Endothelial cell of umbilical vein (primary cell): ENCODE data around the gene NUP62. TPM values are rescaled to one million over a fixed set of nuclear protein-coding genes. Genes with fewer than 3 reads are reported as not detected.

Experiments
- BruUV-seq: library from RNA; stranded (reverse); fragments of 400-500 nt; replicated peaks from 2 replicates; lab custom pipeline; 2021; lab: Mats Ljungman, UMichigan
- CTCF ChIA-PET: fragments of 300-600, 350-600 bp; sonication (Branson Sonifier 250); formaldehyde crosslinking; loops from one replicate; lab custom pipeline; 2021; ENCODE audit warnings: antibody characterized with exemption, inconsistent platforms; lab: Charles Lee
- POLR2A ChIA-PET: fragments of 300-600, 350-600 bp; sonication (Branson Sonifier 250); formaldehyde crosslinking; loops from one replicate; lab custom pipeline; 2021; ENCODE audit warnings: antibody characterized with exemption, inconsistent platforms; lab: Charles Lee
- DNase-seq: peaks from one replicate; pipeline ENCODE4 v3.0.0-alpha.2; 2011; ENCODE audit warnings: low read depth, low spot score
- FAIRE-seq: peaks from 2 replicates; lab custom pipeline; 2011; peaks lifted over from hg19 to GRCh38; lab: Jason Lieb, UNC
- H2AFZ ChIP-seq: 2 replicates; pipeline ENCODE4 v1.6.0; 2012; ENCODE audit warnings: low read depth, low read length, control low read depth, inconsistent platforms
- H3K27ac ChIP-seq: 2 replicates; pipeline ENCODE4 v1.5.1; 2011; ENCODE audit warnings: low read depth, mild to moderate bottlenecking, control low read depth, low read length, moderate library complexity; ENCODE audit not compliant: insufficient read depth
- H3K27me3 ChIP-seq, 2 experiments: 2 replicates each; pipeline versions ENCODE4 v1.6.0 to v1.6.1; 2011; ENCODE audit warnings: low read length in 2 of 2, mixed read lengths in 1 of 2; ENCODE audit not compliant: control insufficient read depth in 2 of 2, insufficient read depth in 2 of 2
- H3K36me3 ChIP-seq, 2 experiments: 2 replicates in 1 of 2; 3 replicates in 1 of 2; pipeline ENCODE4 v1.5.1; 2011; ENCODE audit warnings: low read length in 2 of 2, mild to moderate bottlenecking in 1 of 2, moderate library complexity in 1 of 2; ENCODE audit not compliant: control insufficient read depth in 2 of 2, insufficient read depth in 2 of 2; ENCODE audit errors: extremely low read depth in 1 of 2
- H3K4me1 ChIP-seq: 3 replicates; pipeline ENCODE4 v1.5.1; 2011; ENCODE audit warnings: mild to moderate bottlenecking, low read length; ENCODE audit not compliant: control insufficient read depth, insufficient read depth; ENCODE audit errors: extremely low read depth
- H3K4me2 ChIP-seq: 2 replicates; pipeline ENCODE4 v1.6.1; 2011; ENCODE audit warnings: low read length, control low read depth, mixed read lengths; ENCODE audit not compliant: insufficient read depth
- H3K4me3 ChIP-seq, 3 experiments: fragments of 200-600 bp in 1 of 3; sonication (generic), shearing (Covaris generic) in 1 of 3; replicated peaks in 1 of 3; 2 replicates each; pipeline ENCODE4 v1.5.1; 2011 to 2016; ENCODE audit warnings: control low read depth in 3 of 3, low read length in 3 of 3, mild to moderate bottlenecking in 2 of 3, inconsistent platforms in 1 of 3, low read depth in 1 of 3, moderate library complexity in 1 of 3; ENCODE audit not compliant: insufficient read depth in 1 of 3
- H3K79me2 ChIP-seq: 2 replicates; pipeline ENCODE4 v1.6.0; 2012; ENCODE audit warnings: low read length, inconsistent platforms; ENCODE audit not compliant: control insufficient read depth, insufficient read depth
- H3K9ac ChIP-seq: replicated peaks from 2 replicates; pipeline ENCODE3; 2011; ENCODE audit warnings: low read length, control low read depth; ENCODE audit not compliant: insufficient read depth; ENCODE audit errors: extremely low read depth
- H3K9me1 ChIP-seq: replicated peaks from 3 replicates; pipeline ENCODE4 v1.6.0; 2011; ENCODE audit warnings: mild to moderate bottlenecking, low read length; ENCODE audit not compliant: control insufficient read depth, insufficient read depth; ENCODE audit errors: extremely low read depth
- H3K9me3 ChIP-seq: replicated peaks from 2 replicates; pipeline ENCODE4 v1.5.1; 2012; ENCODE audit warnings: low read length, inconsistent platforms; ENCODE audit not compliant: control insufficient read depth, insufficient read depth
- H4K20me1 ChIP-seq: replicated peaks from 2 replicates; pipeline ENCODE3; 2011; ENCODE audit warnings: mild to moderate bottlenecking, low read length; ENCODE audit not compliant: control insufficient read depth, insufficient read depth; ENCODE audit errors: extremely low read depth
- CTCF ChIP-seq, 2 donors: IDR thresholded peaks; 1 replicate in 1 of 2; 2 replicates in 1 of 2; pipeline ENCODE4 v1.5.1; 2011; ENCODE audit warnings: low read length in 2 of 2, mild to moderate bottlenecking in 2 of 2, moderate library complexity in 2 of 2, control low read depth in 1 of 2, inconsistent platforms in 1 of 2, low read depth in 1 of 2; ENCODE audit not compliant: insufficient read depth in 1 of 2; ENCODE audit errors: extremely low read depth in 1 of 2
- EZH2 ChIP-seq: IDR thresholded peaks from 2 replicates; pipeline ENCODE4 v1.6.1; 2012; ENCODE audit warnings: borderline replicate concordance, low read depth, mild to moderate bottlenecking, moderate library complexity, low read length, inconsistent platforms; ENCODE audit not compliant: severe bottlenecking
- FOS ChIP-seq: IDR thresholded peaks from 2 replicates; pipeline ENCODE4 v1.6.1; 2011; ENCODE audit warnings: mild to moderate bottlenecking, low read length, moderate library complexity, borderline replicate concordance; ENCODE audit not compliant: insufficient read depth
- GATA2 ChIP-seq: IDR thresholded peaks from 2 replicates; pipeline ENCODE4 v1.7.0; 2011; ENCODE audit warnings: low read depth, mild to moderate bottlenecking, moderate library complexity, mixed read lengths, low read length; ENCODE audit not compliant: insufficient read length, insufficient read depth
- JUN ChIP-seq: IDR thresholded peaks from 2 replicates; pipeline ENCODE4 v1.6.1; 2011; ENCODE audit warnings: borderline replicate concordance, low read depth; ENCODE audit not compliant: insufficient read length, insufficient read depth
- MYC ChIP-seq: IDR thresholded peaks from one replicate; pipeline ENCODE4 v1.6.1; 2011; ENCODE audit warnings: mild to moderate bottlenecking, low read depth, low read length
- POLR2A ChIP-seq: IDR thresholded peaks from 2 replicates; pipeline ENCODE4 v1.6.1; 2012; ENCODE audit warnings: low read depth, mild to moderate bottlenecking, control low read depth, low read length
- POLR2AphosphoS5 ChIP-seq: IDR thresholded peaks from 2 replicates; pipeline ENCODE4 v1.6.1; 2012; ENCODE audit warnings: low read depth, mild to moderate bottlenecking, control low read depth, low read length, moderate library complexity; ENCODE audit not compliant: insufficient read depth
- dilution Hi-C: fragments of 300-500 bp; cut with MboI; formaldehyde crosslinking; loops from one replicate; pipeline ENCODE4 v1.15.0; 2019; ENCODE audit warnings: low sequenced_read_pairs; ENCODE audit not compliant: extremely low pct_ligation_motif_present
- intact Hi-C: fragments of 100-400 bp; cut with micrococcal nuclease; formaldehyde crosslinking; loops from one replicate; pipeline ENCODE4 v1.10.0; 2022
- polyA plus RNA-seq, 4 experiments: library from polyadenylated mRNA; depleted of rRNA in 3 of 4; stranded (reverse) in 3 of 4; unstranded in 1 of 4; fragments of >200 nt; gene quantifications; 2 replicates each; pipeline versions ENCODE4 v1.2.1 to v1.2.3, GENCODE V29; 2011 to 2012; ENCODE audit warnings: missing spikeins in 1 of 4
- total RNA-seq: library from RNA; stranded (reverse); gene quantifications from 2 replicates; pipeline ENCODE4 v1.2.3, GENCODE V29; 2021
- TF ChIP-seq, protein P1 (sequence below): IDR thresholded peaks from 2 replicates; pipeline ENCODE4 v1.6.1; 2011; ENCODE audit not compliant: insufficient read depth, insufficient read length

The NUP62 gene
- total and polyA plus RNA-seq, 2 donors (not counting 3 experiments of a cell fraction or from before 2014, with no cell fraction given): 32.0 to 93.7 TPM

DNA sequence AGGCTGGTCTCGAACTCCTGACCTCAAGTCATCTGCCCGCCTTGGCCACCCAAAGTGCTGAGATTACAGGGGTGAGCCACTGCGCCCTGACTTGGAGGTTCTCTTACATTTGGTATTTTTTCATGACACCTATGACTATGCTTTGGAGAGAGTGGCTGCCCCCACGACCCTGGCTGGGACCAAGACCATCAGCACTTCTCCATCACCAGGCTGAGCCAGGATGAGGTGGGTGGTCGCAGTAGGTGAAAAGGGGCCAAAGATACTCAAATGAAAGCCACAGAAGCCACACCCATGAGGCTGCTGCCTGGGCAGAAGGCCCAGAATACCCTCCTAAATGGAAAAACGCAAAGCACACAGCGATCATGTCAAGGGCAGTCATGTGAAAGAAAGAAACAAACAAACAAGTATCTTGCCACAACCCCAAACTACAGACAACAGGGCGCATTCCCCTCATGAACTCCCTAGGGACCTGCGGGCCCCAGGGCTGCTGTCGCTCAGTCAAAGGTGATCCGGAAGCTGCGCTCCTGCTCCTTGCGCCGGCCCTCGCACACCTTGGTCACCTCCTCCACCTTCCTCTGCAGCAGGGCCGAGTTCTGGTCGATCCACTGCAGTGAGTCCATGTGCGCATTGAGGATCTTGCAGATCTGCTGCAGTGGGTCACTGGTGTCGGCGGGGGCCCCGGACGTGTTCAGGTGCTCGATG lies 21.4 kb downstream of the NUP62 start:
- intact Hi-C loops (no loop called here), dilution Hi-C loops (no loop called here)
- CTCF ChIA-PET: interaction anchor here (1.3 kb wide), 1 partner anchor 10 kb away, joined by 5 read pairs; no protein-coding TSS in a partner anchor

More for the DNA sequence above, 21.4 kb downstream of the NUP62 start:
- Histone ChIP-seq H3K4me2 (no peak overlapping the region), H3K9me1 (no peaks in the 10 kb centered on the region), H3K36me3 (peaks cover 6 to 23% of the 10 kb centered on the region in 2 experiments), H3K4me1 (no peaks in the 10 kb centered on the region), H3K4me3 (no peak overlapping the region), H3K27me3 (no peaks in the 10 kb centered on the region), H3K27ac (no peak overlapping the region), H2AFZ (no peak overlapping the region), H3K9me3 (no peaks in the 10 kb centered on the region), H3K9ac (no peak overlapping the region), H4K20me1 (no peaks in the 10 kb centered on the region), H3K79me2 (no peaks in the 10 kb centered on the region)
- BruUV-seq: no TSS peak
- no peak for DNase-seq
- POLR2A ChIA-PET: no interaction called here
- TF ChIP-seq JUN: no peak
- no peak for TF ChIP-seq POLR2A
- TF ChIP-seq, protein P1, sequence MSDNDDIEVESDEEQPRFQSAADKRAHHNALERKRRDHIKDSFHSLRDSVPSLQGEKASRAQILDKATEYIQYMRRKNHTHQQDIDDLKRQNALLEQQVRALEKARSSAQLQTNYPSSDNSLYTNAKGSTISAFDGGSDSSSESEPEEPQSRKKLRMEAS: no peak
- TF ChIP-seq MYC: no peak
- TF ChIP-seq CTCF (IDR thresholded peaks at IDR 0.05; ENCODE audit: extremely low read depth in 1 of 2, insufficient read depth in 1 of 2, low read depth in 1 of 2, low read length in 2 of 2): no peak
- TF ChIP-seq POLR2AphosphoS5: no peak
- TF ChIP-seq EZH2: no peak
- no peak for TF ChIP-seq GATA2
- TF ChIP-seq FOS: no peak
- no peak for FAIRE-seq
